CD14-positive monocyte (primary cell): ENCODE measurements around the gene NOC2L. TPM values are rescaled to one million over a fixed set of nuclear protein-coding genes. Genes with fewer than 3 reads are reported as not detected.
A peak's percentile ranks its signal among the peaks of the same experiment; 100 is the strongest.

ENCODE experiments used
- DNase-seq, 3 donors: peaks; one replicate each; pipeline ENCODE4 v3.0.0-alpha.2; 2011 to 2022
- H2AFZ ChIP-seq: 2 replicates; pipeline ENCODE4 v1.6.0; 2012; ENCODE audit warnings: mild to moderate bottlenecking, low read depth, low read length, inconsistent platforms; ENCODE audit not compliant: insufficient read depth, poor library complexity, severe bottlenecking
- H3K27ac ChIP-seq, 2 donors: 1 replicate in 1 of 2; 2 replicates in 1 of 2; pipeline ENCODE4 v1.5.1; 2012 to 2013; ENCODE audit warnings: low read length in 2 of 2, control low read depth in 1 of 2, inconsistent platforms in 1 of 2, low read depth in 1 of 2, mild to moderate bottlenecking in 1 of 2
- H3K27me3 ChIP-seq, 2 donors: one replicate each; pipeline versions ENCODE4 v1.6.0 to v1.6.1; 2011 to 2013; ENCODE audit warnings: low read length in 2 of 2; ENCODE audit not compliant: control insufficient read depth in 2 of 2, insufficient read depth in 2 of 2
- H3K36me3 ChIP-seq, 2 donors: replicated peaks in 1 of 2; 1 replicate in 1 of 2; 2 replicates in 1 of 2; pipeline versions ENCODE4 v1.5.1 to v1.6.1; 2012 to 2013; ENCODE audit warnings: low read length in 2 of 2, control low read depth in 1 of 2, inconsistent platforms in 1 of 2, mild to moderate bottlenecking in 1 of 2; ENCODE audit not compliant: insufficient read depth in 2 of 2, control insufficient read depth in 1 of 2
- H3K4me1 ChIP-seq, 2 donors: 1 replicate in 1 of 2; 2 replicates in 1 of 2; pipeline versions ENCODE4 v1.5.1 to v1.6.1; 2012 to 2013; ENCODE audit warnings: low read length in 2 of 2, control low read depth in 1 of 2, inconsistent platforms in 1 of 2, mild to moderate bottlenecking in 1 of 2, moderate library complexity in 1 of 2; ENCODE audit not compliant: insufficient read depth in 2 of 2, control insufficient read depth in 1 of 2
- H3K4me2 ChIP-seq: replicated peaks from 2 replicates; pipeline ENCODE3; 2012; ENCODE audit warnings: low read length, moderate library complexity, mild to moderate bottlenecking; ENCODE audit not compliant: poor library complexity, severe bottlenecking; ENCODE audit errors: extremely low read depth
- H3K4me3 ChIP-seq, 3 experiments: fragments of 200-600 bp in 1 of 3; sonication (generic) in 1 of 3; replicated peaks in 1 of 3; 1 replicate in 2 of 3; 2 replicates in 1 of 3; pipeline ENCODE4 v1.5.1; 2011 to 2013; ENCODE audit warnings: low read length in 3 of 3, mild to moderate bottlenecking in 3 of 3, control low read depth in 2 of 3, low read depth in 2 of 3, inconsistent platforms in 1 of 3, moderate library complexity in 1 of 3
- H3K79me2 ChIP-seq: 2 replicates; pipeline ENCODE4 v1.6.0; 2012; ENCODE audit warnings: mild to moderate bottlenecking, control low read depth, inconsistent platforms, low read length, moderate library complexity; ENCODE audit not compliant: insufficient read depth
- H3K9ac ChIP-seq: 2 replicates; pipeline ENCODE4 v1.6.0; 2017; ENCODE audit warnings: low read length, mild to moderate bottlenecking; ENCODE audit not compliant: insufficient read depth, poor library complexity, severe bottlenecking
- H3K9me3 ChIP-seq, 2 donors: replicated peaks in 1 of 2; 1 replicate in 1 of 2; 2 replicates in 1 of 2; pipeline versions ENCODE4 v1.5.1 to v1.6.1; 2012 to 2013; ENCODE audit warnings: low read length in 2 of 2, control low read depth in 1 of 2; ENCODE audit not compliant: control insufficient read depth in 1 of 2, insufficient read depth in 1 of 2
- H4K20me1 ChIP-seq: 2 replicates; pipeline ENCODE4 v1.6.0; 2012; ENCODE audit warnings: mild to moderate bottlenecking, low read length, control low read depth, moderate library complexity; ENCODE audit not compliant: insufficient read depth
- H3K27ac Mint-ChIP-seq, 7 donors: one replicate each; pipeline ENCODE4 v1.8.0; 2020; ENCODE audit warnings: mild to moderate bottlenecking in 7 of 7, mixed read lengths in 7 of 7, moderate library complexity in 6 of 7, inconsistent platforms in 2 of 7
- H3K27me3 Mint-ChIP-seq, 3 donors: one replicate each; pipeline ENCODE4 v1.8.0; 2021 to 2022; ENCODE audit warnings: low read depth in 3 of 3, mild to moderate bottlenecking in 3 of 3, mixed read lengths in 3 of 3, moderate library complexity in 3 of 3, inconsistent platforms in 1 of 3
- H3K36me3 Mint-ChIP-seq, 2 donors: one replicate each; pipeline ENCODE4 v1.8.0; 2020; ENCODE audit warnings: mixed read lengths in 2 of 2, inconsistent platforms in 1 of 2, mild to moderate bottlenecking in 1 of 2
- H3K4me1 Mint-ChIP-seq: one replicate; pipeline ENCODE4 v1.8.0; 2020; ENCODE audit warnings: mild to moderate bottlenecking, mixed read lengths
- H3K4me3 Mint-ChIP-seq, 2 donors: one replicate each; pipeline ENCODE4 v1.8.0; 2020; ENCODE audit warnings: mild to moderate bottlenecking in 2 of 2, mixed read lengths in 2 of 2, moderate library complexity in 1 of 2
- H3K9me3 Mint-ChIP-seq, 7 donors: one replicate each; pipeline ENCODE4 v1.8.0; 2020 to 2022; ENCODE audit warnings: mixed read lengths in 7 of 7, mild to moderate bottlenecking in 6 of 7, moderate library complexity in 6 of 7, inconsistent platforms in 2 of 7
- WGBS: methylation state at CpG from one replicate; pipeline ENCODE4 v1.1.5; 2013; ENCODE audit warnings: missing lambda C conversion rate; ENCODE audit not compliant: insufficient coverage; 5-methylcytosine and 5-hydroxymethylcytosine counted together
- intact Hi-C, 2 donors: fragments of 100-400 bp; cut with micrococcal nuclease; formaldehyde crosslinking; loops; one replicate each; pipeline versions ENCODE4 v1.15.0 to v1.15.1; 2023
- polyA plus RNA-seq, 3 donors: library from polyadenylated mRNA; depleted of rRNA in 1 of 3; unstranded in 2 of 3; stranded (reverse) in 1 of 3; fragments of 300-500 nt in 2 of 3; fragments of >200 nt in 1 of 3; fragmentation: Illumina TruSeq in 2 of 3; gene quantifications; 1 replicate in 2 of 3; 2 replicates in 1 of 3; pipeline ENCODE4 v1.2.3, GENCODE V29; 2012 to 2021
- TF ChIP-seq, protein P1 (sequence below): fragments of 200-600 bp; IDR thresholded peaks from one replicate; pipeline ENCODE4 v1.8.0; 2022; ENCODE audit warnings: antibody characterized with exemption, mild to moderate bottlenecking

Gene NOC2L
- polyA plus RNA-seq, 3 donors: 34.5 to 47.9 (median 35.8) TPM

DNA sequence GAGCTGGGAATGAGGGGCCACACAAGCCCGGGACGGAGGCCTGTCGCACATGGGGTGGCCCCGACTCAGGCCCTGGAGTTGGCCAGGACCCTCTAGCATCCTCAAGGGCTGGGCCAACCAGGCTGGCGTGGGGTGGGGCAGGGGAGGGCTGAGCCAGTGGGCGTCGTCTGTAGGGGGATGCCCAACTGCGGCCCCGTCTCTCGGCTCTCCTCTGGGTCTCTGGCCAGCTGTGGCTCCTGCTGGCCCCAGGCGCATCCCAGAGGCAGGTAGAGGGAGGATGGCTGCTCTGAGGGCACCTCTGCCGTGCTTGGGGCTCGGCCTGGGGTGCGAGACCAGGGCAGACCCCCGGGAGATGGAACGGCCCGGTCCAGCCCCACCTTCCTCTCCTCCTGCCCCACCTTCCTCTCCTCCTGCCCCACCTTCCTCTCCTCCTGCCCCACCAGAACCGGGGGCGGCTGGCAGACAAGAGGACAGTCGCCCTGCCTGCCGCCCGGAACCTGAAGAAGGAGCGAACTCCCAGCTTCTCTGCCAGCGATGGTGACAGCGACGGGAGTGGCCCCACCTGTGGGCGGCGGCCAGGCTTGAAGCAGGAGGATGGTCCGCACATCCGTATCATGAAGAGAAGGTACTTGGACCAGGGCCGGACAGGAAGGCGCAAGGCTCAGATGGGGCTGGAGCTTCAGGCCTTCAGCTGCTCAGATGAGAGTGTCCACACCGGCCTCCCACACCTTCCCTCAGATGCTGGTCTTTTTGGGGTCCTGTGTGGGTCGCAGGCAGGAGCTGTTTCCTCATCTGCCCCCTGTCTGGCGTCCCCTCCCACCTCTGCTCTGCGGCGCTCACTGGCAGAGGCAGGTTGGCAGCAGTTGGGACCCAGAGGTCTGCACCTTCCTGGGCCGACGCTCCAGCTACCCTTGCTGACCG, 29.1 kb downstream of the NOC2L start:
- H3K27me3 ChIP-seq: peaks cover 10 to 45% of the 10 kb centered on the region in 2 donors
- H3K4me1 ChIP-seq: peaks cover 0 to 7% of the 10 kb centered on the region in 2 donors
- DNase-seq: no peak
- whole genome bisulfite sequencing: 94% methylated on average over 33 of the region's 40 CpGs
- H2AFZ ChIP-seq: no peak overlapping the region
- no peaks in the 10 kb centered on the region for H3K36me3 ChIP-seq
- no peak overlapping the region for H3K4me3 Mint-ChIP-seq
- no peaks in the 10 kb centered on the region for H4K20me1 ChIP-seq
- H3K4me2 ChIP-seq: no peak overlapping the region
- H3K36me3 Mint-ChIP-seq: no peaks in the 10 kb centered on the region
- no peak overlapping the region for H3K9ac ChIP-seq
- no peak overlapping the region for H3K4me3 ChIP-seq
- H3K79me2 ChIP-seq: no peaks in the 10 kb centered on the region
- H3K27ac Mint-ChIP-seq: peak overlapping the region in 1 of 7 donors; percentile 42
- intact Hi-C loops: no loop called here
- no peaks in the 10 kb centered on the region for H3K9me3 ChIP-seq
- H3K9me3 Mint-ChIP-seq: peaks cover 0 to 7% (median under 1%) of the 10 kb centered on the region in 7 donors
- H3K4me1 Mint-ChIP-seq: peaks cover 4% of the 10 kb centered on the region
- TF ChIP-seq, protein P1, sequence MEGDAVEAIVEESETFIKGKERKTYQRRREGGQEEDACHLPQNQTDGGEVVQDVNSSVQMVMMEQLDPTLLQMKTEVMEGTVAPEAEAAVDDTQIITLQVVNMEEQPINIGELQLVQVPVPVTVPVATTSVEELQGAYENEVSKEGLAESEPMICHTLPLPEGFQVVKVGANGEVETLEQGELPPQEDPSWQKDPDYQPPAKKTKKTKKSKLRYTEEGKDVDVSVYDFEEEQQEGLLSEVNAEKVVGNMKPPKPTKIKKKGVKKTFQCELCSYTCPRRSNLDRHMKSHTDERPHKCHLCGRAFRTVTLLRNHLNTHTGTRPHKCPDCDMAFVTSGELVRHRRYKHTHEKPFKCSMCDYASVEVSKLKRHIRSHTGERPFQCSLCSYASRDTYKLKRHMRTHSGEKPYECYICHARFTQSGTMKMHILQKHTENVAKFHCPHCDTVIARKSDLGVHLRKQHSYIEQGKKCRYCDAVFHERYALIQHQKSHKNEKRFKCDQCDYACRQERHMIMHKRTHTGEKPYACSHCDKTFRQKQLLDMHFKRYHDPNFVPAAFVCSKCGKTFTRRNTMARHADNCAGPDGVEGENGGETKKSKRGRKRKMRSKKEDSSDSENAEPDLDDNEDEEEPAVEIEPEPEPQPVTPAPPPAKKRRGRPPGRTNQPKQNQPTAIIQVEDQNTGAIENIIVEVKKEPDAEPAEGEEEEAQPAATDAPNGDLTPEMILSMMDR: no peak
- peaks cover 34 to 71% (median 41%) of the 10 kb centered on the region in 3 donors for H3K27me3 Mint-ChIP-seq
- no peak overlapping the region for H3K27ac ChIP-seq

DNA sequence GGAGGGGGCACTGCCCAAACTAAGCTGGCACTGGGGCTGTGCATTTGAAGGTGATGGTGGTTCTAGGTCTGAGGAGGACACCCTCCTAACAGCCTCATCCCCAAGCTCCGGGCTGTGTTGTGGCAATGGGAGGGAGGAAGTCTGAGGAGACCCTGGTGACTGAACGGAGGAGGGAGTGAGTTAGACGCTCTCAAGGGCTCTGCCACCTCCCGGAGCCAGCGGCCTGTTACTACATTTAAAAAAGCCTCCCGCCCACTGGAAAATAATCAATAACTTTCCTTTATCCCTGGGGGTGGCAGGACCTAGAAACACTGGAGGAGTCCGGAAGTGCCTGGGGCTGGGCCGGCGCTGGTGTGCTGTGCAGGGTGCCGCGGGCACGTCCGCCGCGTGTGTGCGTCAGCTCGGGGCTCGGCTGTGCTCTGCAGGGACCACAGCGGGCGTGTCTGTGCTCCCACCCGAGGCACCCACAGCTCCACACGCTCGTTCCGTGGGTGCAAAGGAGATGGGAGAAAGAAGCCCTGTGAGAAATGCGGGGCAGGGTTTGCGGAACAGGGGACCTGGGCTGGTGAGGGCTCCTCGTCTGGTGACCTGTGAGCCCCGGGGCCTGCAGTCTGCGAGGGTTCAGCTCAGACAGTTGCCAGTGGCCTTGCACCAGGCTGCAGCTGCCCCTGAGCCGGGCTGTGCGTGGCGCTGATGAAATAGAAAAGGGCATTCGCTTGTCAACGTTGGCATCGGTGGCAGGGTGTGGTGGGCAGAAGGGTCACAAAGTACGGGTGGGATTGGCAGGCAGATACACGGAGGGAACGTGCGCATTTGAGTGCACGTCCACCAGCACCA, 30.0 kb downstream of the NOC2L start:
- no peak overlapping the region for H3K27ac Mint-ChIP-seq
- TF ChIP-seq, protein P1: no peak
- no peak overlapping the region for H3K4me2 ChIP-seq
- H3K4me3 Mint-ChIP-seq: peak overlapping the region in 1 of 2 donors; percentile 15
- peaks cover 0 to 8% (median 0%) of the 10 kb centered on the region in 7 donors for H3K9me3 Mint-ChIP-seq
- intact Hi-C loops: no loop called here
- H3K9me3 ChIP-seq: no peaks in the 10 kb centered on the region
- H3K4me1 ChIP-seq: peaks cover 0 to 14% of the 10 kb centered on the region in 2 donors
- no peaks in the 10 kb centered on the region for H3K36me3 ChIP-seq
- no peak for DNase-seq
- H3K27ac ChIP-seq: no peak overlapping the region
- peaks cover 5% of the 10 kb centered on the region for H3K4me1 Mint-ChIP-seq
- peaks cover 11 to 44% of the 10 kb centered on the region in 2 donors for H3K27me3 ChIP-seq
- 88% methylated on average over 24 of the region's 40 CpGs for WGBS
- H3K4me3 ChIP-seq: no peak overlapping the region
- peaks cover 33 to 72% (median 44%) of the 10 kb centered on the region in 3 donors for H3K27me3 Mint-ChIP-seq
- no peaks in the 10 kb centered on the region for H4K20me1 ChIP-seq
- no peaks in the 10 kb centered on the region for H3K79me2 ChIP-seq
- no peak overlapping the region for H2AFZ ChIP-seq
- no peak overlapping the region for H3K9ac ChIP-seq
- no peaks in the 10 kb centered on the region for H3K36me3 Mint-ChIP-seq
